ENCODE data around the gene RGS3.

DNA sequence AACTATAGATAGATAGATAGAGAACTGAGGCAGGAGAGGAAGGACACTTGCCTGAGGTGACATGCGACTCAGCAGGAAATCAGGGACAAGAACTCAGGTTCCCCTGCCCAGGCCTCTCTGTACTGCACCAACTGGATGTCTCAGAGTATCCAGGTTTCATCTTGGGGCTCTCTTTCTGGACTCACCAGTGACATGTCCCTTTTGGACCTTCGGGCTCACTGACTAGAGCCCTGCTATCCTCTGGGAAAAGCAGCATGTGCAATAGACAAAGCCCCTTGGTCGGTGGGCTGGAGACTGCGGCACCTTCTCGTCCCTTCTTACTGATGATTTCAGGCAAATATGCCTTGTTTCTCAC is 104.5 kb downstream of the RGS3 start:
- TF ChIP-seq POLR2A (IDR thresholded peaks at IDR 0.05): no peak
- TF ChIP-seq, protein P1, sequence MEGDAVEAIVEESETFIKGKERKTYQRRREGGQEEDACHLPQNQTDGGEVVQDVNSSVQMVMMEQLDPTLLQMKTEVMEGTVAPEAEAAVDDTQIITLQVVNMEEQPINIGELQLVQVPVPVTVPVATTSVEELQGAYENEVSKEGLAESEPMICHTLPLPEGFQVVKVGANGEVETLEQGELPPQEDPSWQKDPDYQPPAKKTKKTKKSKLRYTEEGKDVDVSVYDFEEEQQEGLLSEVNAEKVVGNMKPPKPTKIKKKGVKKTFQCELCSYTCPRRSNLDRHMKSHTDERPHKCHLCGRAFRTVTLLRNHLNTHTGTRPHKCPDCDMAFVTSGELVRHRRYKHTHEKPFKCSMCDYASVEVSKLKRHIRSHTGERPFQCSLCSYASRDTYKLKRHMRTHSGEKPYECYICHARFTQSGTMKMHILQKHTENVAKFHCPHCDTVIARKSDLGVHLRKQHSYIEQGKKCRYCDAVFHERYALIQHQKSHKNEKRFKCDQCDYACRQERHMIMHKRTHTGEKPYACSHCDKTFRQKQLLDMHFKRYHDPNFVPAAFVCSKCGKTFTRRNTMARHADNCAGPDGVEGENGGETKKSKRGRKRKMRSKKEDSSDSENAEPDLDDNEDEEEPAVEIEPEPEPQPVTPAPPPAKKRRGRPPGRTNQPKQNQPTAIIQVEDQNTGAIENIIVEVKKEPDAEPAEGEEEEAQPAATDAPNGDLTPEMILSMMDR (IDR thresholded peaks at IDR 0.05): no peak
